H1 (cell line): Measurements from ENCODE around the gene CKS1B. TPM values are rescaled to one million over a fixed set of nuclear protein-coding genes. Genes with fewer than 3 reads are reported as not detected.

ENCODE experiments used
- RFX5 ChIP-seq: IDR thresholded peaks from 2 replicates; pipeline ENCODE4 v1.6.1; 2011; ENCODE audit warnings: low read depth, low read length, improper control_type of control experiment, borderline replicate concordance
- SIX5 ChIP-seq: IDR thresholded peaks from 2 replicates; pipeline ENCODE4 v1.6.1; 2011; ENCODE audit warnings: mild to moderate bottlenecking, low read depth, low read length
- polyA plus RNA-seq, 7 experiments: library from polyadenylated mRNA; depleted of rRNA in 3 of 7; stranded (reverse) in 5 of 7; unstranded in 2 of 7; fragments of >200 nt in 5 of 7; fragments of 200-250 nt in 2 of 7; gene quantifications; 1 replicate in 5 of 7; 2 replicates in 1 of 7; 4 replicates in 1 of 7; pipeline versions ENCODE4 v1.2.1 to v1.2.3, GENCODE V29; 2011 to 2013; ENCODE audit warnings: missing spikeins in 2 of 7, mixed read lengths in 2 of 7
- total RNA-seq: library from RNA; stranded (reverse); fragmentation: NEBNext Ultra II Directional; extraction: Animal tissue kit (Norgen Biotek cat#: 25700); gene quantifications from 2 replicates; pipeline ENCODE4 v1.2.1, GENCODE V29; 2021

CKS1B gene
- total and polyA plus RNA-seq, 2 of the 8 experiments (the other 6 are each of a cell fraction or from before 2014, with no cell fraction given): 294 to 1,025 TPM

- TF ChIP-seq SIX5 (no peak), RFX5 (no peak)
Observed at GRCh38 chr1:154966111-154966510, 8.4 kb upstream of the CKS1B start (continued).
